RWPE2 (cell line): ENCODE results near the gene PADI4.

Experiments
- ATAC-seq: fragments of 200-7000 bp; cut with Tn5 transposase; 3 replicates; pipeline ENCODE4 v1.9.1; 2021; ENCODE audit warnings: low read depth
- DNase-seq: peaks from one replicate; pipeline ENCODE4 v3.0.0-alpha.2; 2020; ENCODE audit warnings: low spot score
- H3K27ac ChIP-seq: fragments of 450-650 bp; 2 replicates; pipeline ENCODE4 v1.5.1; 2017; ENCODE audit warnings: mild to moderate bottlenecking; ENCODE audit not compliant: poor library complexity, severe bottlenecking
- H3K27me3 ChIP-seq: fragments of 250-450 bp; sonication (Bioruptor Pico); 2 replicates; pipeline ENCODE4 v1.5.1; 2021; ENCODE audit warnings: mild to moderate bottlenecking, moderate library complexity; ENCODE audit not compliant: insufficient read depth, poor library complexity, severe bottlenecking
- H3K36me3 ChIP-seq: fragments of 250-450 bp; sonication (Bioruptor Pico); 2 replicates; pipeline ENCODE4 v1.5.1; 2020; ENCODE audit warnings: low read depth, mild to moderate bottlenecking, moderate library complexity
- H3K4me1 ChIP-seq: fragments of 250-450 bp; sonication (Bioruptor Pico); 2 replicates; pipeline ENCODE4 v1.5.1; 2021; ENCODE audit warnings: mild to moderate bottlenecking, moderate library complexity; ENCODE audit not compliant: insufficient read depth, poor library complexity, severe bottlenecking
- H3K4me3 ChIP-seq: fragments of 250-450 bp; sonication (Bioruptor Pico); 2 replicates; pipeline ENCODE4 v1.5.1; 2021; ENCODE audit warnings: mild to moderate bottlenecking, moderate library complexity; ENCODE audit not compliant: severe bottlenecking
- H3K9me3 ChIP-seq: fragments of 250-450 bp; sonication (Bioruptor Pico); 2 replicates; pipeline ENCODE4 v1.5.1; 2021; ENCODE audit warnings: mild to moderate bottlenecking, moderate library complexity; ENCODE audit not compliant: severe bottlenecking
- CTCF ChIP-seq: fragments of 450-650 bp; IDR thresholded peaks from one replicate; pipeline ENCODE4 v1.5.1; 2017; ENCODE audit warnings: mild to moderate bottlenecking, moderate library complexity; ENCODE audit not compliant: poor library complexity, severe bottlenecking

Gene PADI4

GRCh38 chr1:17293681-17294425 lies 14.1 kb upstream of the PADI4 start:
- ATAC-seq (no peak), DNase-seq (no peak)
- no peaks in the 10 kb centered on the region for H3K36me3 ChIP-seq
- H3K27me3 ChIP-seq: no peaks in the 10 kb centered on the region
- peak overlapping the region; percentile 93 for H3K27ac ChIP-seq
- no peak for TF ChIP-seq CTCF
- no peaks in the 10 kb centered on the region for H3K9me3 ChIP-seq
- H3K4me3 ChIP-seq: no peak overlapping the region
- peaks cover 47% of the 10 kb centered on the region for H3K4me1 ChIP-seq

GRCh38 chr1:17295292-17295691 lies 12.7 kb upstream of the PADI4 start:
- H3K36me3 ChIP-seq: no peaks in the 10 kb centered on the region
- ATAC-seq (no peak), DNase-seq (no peak)
- no peak overlapping the region for H3K27ac ChIP-seq
- no peaks in the 10 kb centered on the region for H3K9me3 ChIP-seq
- no peaks in the 10 kb centered on the region for H3K27me3 ChIP-seq
- H3K4me3 ChIP-seq: no peak overlapping the region
- peaks cover 36% of the 10 kb centered on the region for H3K4me1 ChIP-seq
- no peak for TF ChIP-seq CTCF

GRCh38 chr1:17296086-17296485 lies 11.9 kb upstream of the PADI4 start:
- DNase-seq (no peak), ATAC-seq (no peak)
- Histone ChIP-seq H3K27me3 (no peaks in the 10 kb centered on the region), H3K36me3 (no peaks in the 10 kb centered on the region), H3K9me3 (no peaks in the 10 kb centered on the region), H3K4me3 (no peak overlapping the region), H3K27ac (no peak overlapping the region), H3K4me1 (peaks cover 33% of the 10 kb centered on the region)
- TF ChIP-seq CTCF: no peak

- no peaks in the 10 kb centered on the region for H3K27me3 ChIP-seq
- peak overlapping the region; percentile 61 for H3K27ac ChIP-seq
- H3K36me3 ChIP-seq: no peaks in the 10 kb centered on the region
- no peak overlapping the region for H3K4me3 ChIP-seq
- DNase-seq: no peak
- no peaks in the 10 kb centered on the region for H3K9me3 ChIP-seq
- TF ChIP-seq CTCF: no peak
- peak; percentile 94 for ATAC-seq
- H3K4me1 ChIP-seq: peaks cover 17% of the 10 kb centered on the region
Measured at GRCh38 chr1:17297991-17298390, 10.0 kb upstream of the PADI4 start.

- Histone ChIP-seq H3K27me3 (no peaks in the 10 kb centered on the region), H3K4me3 (no peak overlapping the region), H3K36me3 (no peaks in the 10 kb centered on the region), H3K9me3 (no peaks in the 10 kb centered on the region), H3K4me1 (peaks cover 28% of the 10 kb centered on the region), H3K27ac (no peak overlapping the region)
- no peak for ATAC-seq
- TF ChIP-seq CTCF: no peak
- no peak for DNase-seq
Measured at GRCh38 chr1:17301767-17302166, 6.2 kb upstream of the PADI4 start.
